Aorta (tissue), 5 donors: ENCODE data around the gene SGCB. TPM values are rescaled to one million over a fixed set of nuclear protein-coding genes. Genes with fewer than 3 reads are reported as not detected.
A peak's percentile ranks its signal among the peaks of the same experiment; 100 is the strongest.
"Not testable (repeated sequence)": the region's sequence is repeated elsewhere in the genome, so short reads cannot be mapped to it uniquely, and the experiment has no call there.

Experiments
- ATAC-seq: fragments of 200-7000 bp; cut with Tn5 transposase; one replicate; pipeline ENCODE4 v1.9.1; 2022; ENCODE audit warnings: moderate library complexity; ENCODE audit not compliant: low FRiP score
- DNase-seq, 2 donors: peaks; one replicate each; pipeline ENCODE4 v3.0.0-alpha.2; 2020
- H3K27ac ChIP-seq, 2 donors: one replicate each; pipeline ENCODE4 v1.5.1; 2013; ENCODE audit warnings: low read length in 2 of 2, mild to moderate bottlenecking in 2 of 2, moderate library complexity in 2 of 2, control low read depth in 1 of 2, inconsistent platforms in 1 of 2, low read depth in 1 of 2
- H3K27me3 ChIP-seq, 2 donors: one replicate each; pipeline ENCODE4 v1.6.1; 2013; ENCODE audit warnings: control low read depth in 1 of 2, low read length in 1 of 2, mild to moderate bottlenecking in 1 of 2, moderate library complexity in 1 of 2; ENCODE audit not compliant: insufficient read depth in 2 of 2, control insufficient read depth in 1 of 2
- H3K36me3 ChIP-seq, 2 donors: one replicate each; pipeline ENCODE4 v1.6.1; 2013; ENCODE audit warnings: control low read depth in 1 of 2, low read length in 1 of 2, mild to moderate bottlenecking in 1 of 2; ENCODE audit not compliant: insufficient read depth in 2 of 2, control insufficient read depth in 1 of 2
- H3K4me1 ChIP-seq, 2 donors: one replicate each; pipeline ENCODE4 v1.6.1; 2013; ENCODE audit warnings: low read length in 2 of 2, control low read depth in 1 of 2, mild to moderate bottlenecking in 1 of 2, moderate library complexity in 1 of 2; ENCODE audit not compliant: insufficient read depth in 2 of 2, control insufficient read depth in 1 of 2
- H3K4me3 ChIP-seq, 2 donors: one replicate each; pipeline ENCODE4 v1.5.1; 2013; ENCODE audit warnings: low read length in 2 of 2, control low read depth in 1 of 2, mild to moderate bottlenecking in 1 of 2
- H3K9me3 ChIP-seq: one replicate; pipeline ENCODE4 v1.6.1; 2013; ENCODE audit warnings: mild to moderate bottlenecking, low read length; ENCODE audit not compliant: control insufficient read depth
- WGBS, 2 donors: extraction: QIAGEN DNeasy Blood & Tissue Kit; methylation state at CpG; one replicate each; pipeline ENCODE4 v1.1.7; 2013; 5-methylcytosine and 5-hydroxymethylcytosine counted together
- intact Hi-C, 2 donors: fragments of 100-400 bp; cut with DNase I; formaldehyde crosslinking; loops; one replicate each; pipeline versions ENCODE4 v1.14.2 to v1.15.0; 2022
- long read RNA-seq, 2 donors: library from polyadenylated mRNA; unstranded; transcript quantifications; one replicate each; pipeline ENCODE4 v2.0.0, GENCODE V29; 2020 to 2021
- polyA plus RNA-seq, 2 donors: library from polyadenylated mRNA; stranded (reverse); fragments of 200-250 nt; gene quantifications; one replicate each; pipeline ENCODE4 v1.2.3, GENCODE V29; 2013
- total RNA-seq, 2 donors: library from RNA; stranded (reverse); fragmentation: NEBNext Ultra II Directional; extraction: Animal tissue kit (Norgen Biotek cat#: 25700); gene quantifications; one replicate each; pipeline ENCODE4 v1.2.1, GENCODE V29; 2021
- donor health status: healthy with polysubstance abuse.
- donor health status: Bipolar disorder and iron deficiency.
- donor health status: DM: no; HTN: no; CAD: no.
- donor health status: DM: no; HTN: no; CAD: no.
- donor health status: DM: yes; HTN: yes; CAD: no.

SGCB gene, protein sequence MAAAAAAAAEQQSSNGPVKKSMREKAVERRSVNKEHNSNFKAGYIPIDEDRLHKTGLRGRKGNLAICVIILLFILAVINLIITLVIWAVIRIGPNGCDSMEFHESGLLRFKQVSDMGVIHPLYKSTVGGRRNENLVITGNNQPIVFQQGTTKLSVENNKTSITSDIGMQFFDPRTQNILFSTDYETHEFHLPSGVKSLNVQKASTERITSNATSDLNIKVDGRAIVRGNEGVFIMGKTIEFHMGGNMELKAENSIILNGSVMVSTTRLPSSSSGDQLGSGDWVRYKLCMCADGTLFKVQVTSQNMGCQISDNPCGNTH
- total RNA-seq (10 to 100 TPM; 72.6 to 79.6 TPM), polyA plus RNA-seq (10 to 100 TPM; 35.9 to 47.6 TPM)
- long read RNA-seq, donor 1, full-length matches to known transcripts: 83 of 115 reads
- long read RNA-seq, donor 1, partial matches to known transcripts: 13 of 115 reads
- long read RNA-seq, donor 1, other reads (novel, unspliced or antisense): 19 of 115 reads
- long read RNA-seq, donor 2, full-length matches to known transcripts: 84 of 101 reads
- long read RNA-seq, donor 2, partial matches to known transcripts: 13 of 101 reads
- long read RNA-seq, donor 2, other reads (novel, unspliced or antisense): 4 of 101 reads

DNA sequence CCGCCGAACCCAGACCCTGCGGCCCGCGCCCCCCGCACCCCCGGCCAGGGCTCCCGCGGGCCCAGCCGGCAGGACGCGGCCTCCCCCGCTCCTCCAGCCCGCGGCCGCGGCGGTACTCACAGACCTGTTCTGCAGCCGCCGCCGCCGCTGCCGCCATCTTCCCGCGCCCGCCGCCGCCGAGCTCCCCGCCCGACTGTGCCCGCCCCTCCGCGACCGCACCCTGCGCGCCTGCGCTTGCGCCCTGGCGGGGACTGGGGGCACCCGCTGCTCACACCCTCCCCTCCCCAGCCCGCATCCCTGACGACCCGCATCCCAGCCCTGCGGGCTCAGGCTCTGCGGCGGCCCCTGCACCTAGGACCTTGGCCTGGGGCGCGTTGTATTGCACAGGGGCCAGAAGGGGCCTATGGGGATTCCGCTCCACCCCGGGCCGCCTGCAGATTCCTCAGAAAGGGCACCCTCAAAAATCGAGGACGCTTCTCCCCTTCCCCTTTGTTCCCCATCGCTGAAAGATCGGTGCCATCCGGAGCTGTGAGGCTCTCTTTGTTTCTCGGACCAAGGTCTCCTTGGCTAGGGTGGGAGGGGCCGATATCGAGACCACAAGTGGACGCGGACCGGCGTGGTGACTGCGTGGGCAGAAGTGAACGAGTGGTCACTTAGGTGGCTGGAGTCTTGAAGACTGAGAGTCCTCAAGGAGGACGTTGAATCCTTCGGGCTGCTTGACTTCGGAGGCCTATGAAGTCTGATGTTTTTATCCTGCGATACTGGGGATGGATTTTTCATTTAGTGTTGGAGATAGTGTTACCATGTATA lies at the start of gene SGCB:
Gene SGCB, minus strand, starts transcription at position 197 of the 810 bp plus-strand sequence. Its CDS starts 40 bp downstream, at position 157.
- Histone ChIP-seq H3K4me3 (peak within 1 kb of the TSS; percentile 97 to 99), H3K27ac (peak within 1 kb of the TSS; percentile 6 to 77), H3K36me3 (no peaks in the 10 kb centered on the region), H3K4me1 (peaks cover 6 to 12% of the 10 kb centered on the region in 2 donors), H3K27me3 (no peaks in the 10 kb centered on the region), H3K9me3 (no peaks in the 10 kb centered on the region)
- DNase-seq: peak; percentile 80 to 92
- WGBS, 2 donors: 2 to 3% methylated on average over 33 to 70 of the region's 70 CpGs
- intact Hi-C loops: loop anchor here in 1 of 2 donors (5.0 kb wide), 1 partner anchor 196 kb away; the partner anchor contains the start of gene DCUN1D4
- peak; percentile 92 for ATAC-seq

DNA sequence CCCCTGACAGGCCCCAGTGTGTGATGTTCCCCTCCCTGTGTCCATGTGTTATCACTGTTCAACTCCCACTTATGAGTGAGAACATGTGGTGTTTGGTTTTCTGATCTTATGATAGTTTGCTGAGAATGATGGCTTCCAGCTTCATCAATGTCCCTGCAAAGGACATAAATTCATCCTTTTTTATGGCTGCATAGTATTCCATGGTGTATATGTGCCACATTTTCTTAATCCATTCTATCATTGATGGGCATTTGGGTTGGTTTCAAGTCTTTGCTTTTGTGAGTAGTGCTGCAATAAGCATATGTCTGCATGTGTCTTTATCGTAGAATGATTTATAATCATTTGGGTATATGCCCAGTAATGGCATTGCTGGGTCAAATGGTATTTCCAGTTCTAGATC lies 48.3 kb upstream of the SGCB start:
- H3K4me3 ChIP-seq, H3K4me1 ChIP-seq, H3K9me3 ChIP-seq, DNase-seq, ATAC-seq, H3K36me3 ChIP-seq, H3K27me3 ChIP-seq, H3K27ac ChIP-seq, intact Hi-C loops: not testable (repeated sequence)
- 94 to 98% methylated on average over 1 of the region's 1 CpG for WGBS, 2 donors

DNA sequence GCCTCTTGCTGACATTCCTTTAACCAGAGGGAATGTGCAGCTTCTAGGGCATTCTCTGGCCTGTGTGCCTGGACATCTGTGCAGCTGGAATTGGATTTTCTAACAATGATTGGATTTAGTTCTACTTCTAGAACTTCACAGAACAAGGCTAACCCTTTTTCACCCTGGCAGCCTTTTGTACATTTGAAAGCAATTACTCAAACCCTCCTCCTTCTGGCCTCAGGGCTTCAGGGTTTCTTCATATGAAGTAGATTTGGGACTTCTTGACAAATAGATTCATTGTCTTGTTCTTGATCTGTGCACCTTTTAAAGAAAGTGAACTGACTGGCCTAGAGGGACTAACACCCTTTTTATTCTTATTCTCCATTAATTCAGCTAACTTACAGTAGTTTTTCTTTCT lies 43.1 kb upstream of the SGCB start:
- H3K36me3 ChIP-seq: peaks cover 0 to 2% of the 10 kb centered on the region in 2 donors
- H3K9me3 ChIP-seq: no peaks in the 10 kb centered on the region
- no peak overlapping the region for H3K27ac ChIP-seq
- H3K4me1 ChIP-seq: no peaks in the 10 kb centered on the region
- intact Hi-C loops: no loop called here
- no peaks in the 10 kb centered on the region for H3K27me3 ChIP-seq
- ATAC-seq (no peak), DNase-seq (no peak)
- no peak overlapping the region for H3K4me3 ChIP-seq

DNA sequence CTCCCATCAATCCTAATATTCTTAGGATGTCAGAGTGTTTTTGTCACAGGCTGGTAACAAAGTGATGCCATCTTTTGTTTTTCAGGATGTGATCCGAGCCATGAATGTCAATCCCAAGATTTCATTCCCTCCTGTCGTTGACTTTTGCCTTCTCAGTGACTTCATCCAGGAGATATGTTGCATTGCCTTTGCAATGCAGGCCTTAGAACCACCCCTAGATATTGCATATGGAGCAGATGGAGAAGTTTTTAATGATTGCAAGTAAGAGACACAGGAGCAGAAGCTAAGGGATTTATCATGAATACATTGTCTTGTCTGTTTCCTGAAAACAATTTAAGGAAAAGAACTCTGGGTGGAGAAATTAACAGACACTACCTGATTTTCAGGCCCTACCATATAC lies 41.6 kb upstream of the SGCB start:
- intact Hi-C loops: no loop called here
- Histone ChIP-seq H3K27me3 (no peaks in the 10 kb centered on the region), H3K4me3 (no peak overlapping the region), H3K27ac (no peak overlapping the region), H3K36me3 (peaks cover 0 to 2% of the 10 kb centered on the region in 2 donors), H3K4me1 (no peaks in the 10 kb centered on the region), H3K9me3 (no peaks in the 10 kb centered on the region)
- WGBS, 2 donors: 49 to 62% methylated on average over 2 of the region's 2 CpGs
- no peak for DNase-seq
- no peak for ATAC-seq

DNA sequence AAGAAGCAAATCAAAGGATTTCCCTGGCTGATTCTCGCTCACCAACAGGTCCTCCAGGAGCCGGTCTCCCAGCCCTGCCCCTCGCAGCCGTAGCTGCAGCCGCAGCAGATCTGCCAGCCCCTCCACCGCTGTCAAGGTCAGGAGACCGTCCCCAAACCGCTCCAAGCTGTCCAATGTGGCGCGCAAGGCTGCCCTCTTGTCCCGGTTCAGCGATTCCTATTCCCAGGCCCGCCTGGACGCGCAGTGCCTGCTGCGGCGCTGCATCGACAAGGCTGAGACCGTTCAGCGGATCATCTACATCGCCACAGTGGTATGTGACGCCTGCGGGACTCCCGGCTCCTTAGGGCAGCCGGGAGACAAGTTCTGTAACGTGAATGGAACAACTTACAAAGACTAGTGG lies 38.6 kb upstream of the SGCB start:
- peaks cover 0 to 5% of the 10 kb centered on the region in 2 donors for H3K36me3 ChIP-seq
- no peak overlapping the region for H3K4me3 ChIP-seq
- ATAC-seq: no peak
- H3K27me3 ChIP-seq: no peaks in the 10 kb centered on the region
- 34 to 44% methylated on average over 26 of the region's 26 CpGs for WGBS, 2 donors
- H3K4me1 ChIP-seq: no peaks in the 10 kb centered on the region
- H3K9me3 ChIP-seq: no peaks in the 10 kb centered on the region
- peak in 1 of 2 donors; percentile 75 for DNase-seq
- intact Hi-C loops: no loop called here
- no peak overlapping the region for H3K27ac ChIP-seq

DNA sequence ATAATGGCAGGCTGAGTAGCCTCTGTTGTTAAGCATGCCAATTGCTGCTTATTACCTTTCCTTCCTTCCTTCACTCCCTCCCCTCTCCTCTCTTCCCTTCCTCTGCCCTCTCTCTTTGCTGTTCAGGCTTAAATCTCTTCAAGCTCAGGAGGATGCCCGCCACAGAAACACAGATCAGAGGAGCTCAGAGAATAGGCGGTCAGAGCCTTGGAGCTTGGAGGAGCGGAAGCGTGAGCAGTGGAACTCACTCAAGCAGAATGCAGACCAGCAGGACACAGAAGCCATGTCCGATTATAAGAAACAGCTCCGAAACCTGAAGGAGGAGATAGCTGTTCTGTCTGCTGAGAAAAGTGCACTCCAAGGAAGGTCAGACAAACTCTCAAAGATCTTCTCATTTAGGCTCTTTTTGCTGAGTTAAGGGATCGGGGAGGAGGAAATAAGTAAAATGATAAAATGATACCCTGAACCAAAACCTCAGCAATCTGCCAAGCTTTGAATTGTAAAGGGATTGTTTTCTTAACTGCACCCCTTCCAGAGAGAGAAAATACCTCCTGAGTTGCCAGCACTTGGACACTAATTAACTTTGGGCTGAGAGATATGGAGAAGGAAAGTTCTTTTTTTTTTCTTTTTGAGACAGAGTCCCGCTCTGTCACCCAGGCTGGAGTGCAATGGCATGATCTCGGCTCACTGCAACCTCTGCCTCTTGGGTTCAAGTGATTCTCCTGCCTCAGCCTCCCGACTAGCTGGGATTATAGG lies 33.9 kb upstream of the SGCB start:
- Histone ChIP-seq H3K36me3 (peaks cover 0 to 5% of the 10 kb centered on the region in 2 donors), H3K27ac (no peak overlapping the region), H3K27me3 (no peaks in the 10 kb centered on the region), H3K4me3 (no peak overlapping the region), H3K4me1 (no peaks in the 10 kb centered on the region), H3K9me3 (no peaks in the 10 kb centered on the region)
- intact Hi-C loops: no loop called here
- DNase-seq (no peak), ATAC-seq (no peak)
- WGBS, 2 donors: 84 to 91% methylated on average over 10 of the region's 10 CpGs

DNA sequence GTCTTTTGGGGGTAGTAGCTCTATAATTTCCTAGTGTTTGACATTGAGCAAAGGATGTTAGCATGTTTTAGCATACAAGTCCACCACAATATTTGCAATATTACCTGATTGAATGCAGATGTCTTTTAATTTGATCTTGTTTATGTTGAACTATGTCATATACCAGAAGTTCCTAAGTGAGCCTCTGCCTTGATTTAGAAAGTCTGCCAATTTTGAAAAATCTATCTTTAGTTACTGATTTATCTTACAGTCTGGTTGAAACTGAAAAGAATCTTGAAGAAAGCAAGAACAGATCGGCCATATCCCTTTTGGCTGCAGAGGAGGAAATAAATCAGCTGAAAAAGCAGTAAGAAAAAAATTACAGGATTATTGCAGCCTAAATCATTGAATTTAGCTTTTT lies 31.5 kb upstream of the SGCB start:
- Histone ChIP-seq H3K4me3 (no peak overlapping the region), H3K27ac (no peak overlapping the region), H3K4me1 (no peaks in the 10 kb centered on the region), H3K27me3 (no peaks in the 10 kb centered on the region), H3K36me3 (peaks cover 0 to 5% of the 10 kb centered on the region in 2 donors), H3K9me3 (no peaks in the 10 kb centered on the region)
- 46 to 52% methylated on average over 1 of the region's 1 CpG for WGBS, 2 donors
- ATAC-seq (no peak), DNase-seq (no peak)
- intact Hi-C loops: no loop called here

DNA sequence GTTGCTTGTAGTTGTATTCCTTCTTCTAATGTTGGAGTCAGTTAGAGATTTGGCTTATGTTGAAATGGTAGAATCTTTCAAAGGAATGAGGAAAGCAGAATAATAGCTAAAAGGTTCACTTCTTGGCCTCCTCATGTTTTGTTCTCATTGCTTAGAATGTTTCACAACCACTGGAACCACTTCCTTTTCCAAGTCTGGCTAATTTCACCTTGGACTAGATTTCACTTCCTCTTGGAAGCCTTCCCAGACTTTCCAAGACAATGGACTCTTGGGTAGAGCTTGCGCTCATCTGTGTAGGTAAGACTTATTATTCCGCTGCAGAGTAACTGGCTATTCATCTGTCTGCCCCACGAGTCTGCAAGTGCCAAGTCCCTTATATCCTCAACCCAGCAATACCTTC lies 21.3 kb upstream of the SGCB start:
- Histone ChIP-seq H3K4me3 (no peak overlapping the region), H3K27ac (no peak overlapping the region), H3K36me3 (peaks cover 3% of the 10 kb centered on the region in 2 donors), H3K9me3 (no peaks in the 10 kb centered on the region), H3K4me1 (peaks cover 0 to 1% of the 10 kb centered on the region in 2 donors), H3K27me3 (no peaks in the 10 kb centered on the region)
- ATAC-seq: peak; percentile 57
- WGBS, 2 donors: 88 to 93% methylated on average over 3 of the region's 3 CpGs
- intact Hi-C loops: loop anchor here in 1 of 2 donors (10.0 kb wide), 1 partner anchor 135 kb away; no protein-coding TSS in a partner anchor
- DNase-seq: no peak
